ENCODE results near the gene SLC25A26.

- TF ChIP-seq CTCF (conservative IDR thresholded peaks at IDR 0.05 in 1 of 2, IDR thresholded peaks at IDR 0.05 in 1 of 2; ENCODE audit: low read depth in 1 of 2, low read length in 2 of 2) (no peak), EZH2 (IDR thresholded peaks at IDR 0.05; ENCODE audit: low read length, missing control alignments) (no peak)
Measured at GRCh38 chr3:66177026-66177425, 43.8 kb upstream of the SLC25A26 start.
